AG10803 (cell line): ENCODE results near the gene WDR35.

Source experiments
- DNase-seq: peaks from one replicate; pipeline ENCODE4 v3.0.0; 2010; ENCODE audit warnings: low read depth
- H3K4me3 ChIP-seq: 2 replicates; pipeline ENCODE4 v1.5.1; 2011; ENCODE audit warnings: mild to moderate bottlenecking, low read length, control low read depth
- CTCF ChIP-seq: conservative IDR thresholded peaks from 2 replicates; pipeline ENCODE4 v1.5.1; 2011; ENCODE audit warnings: mild to moderate bottlenecking, low read length, control low read depth, inconsistent platforms

The WDR35 gene

GRCh38 chr2:19971691-19972090 lies 18.2 kb downstream of the WDR35 start:
- H3K4me3 ChIP-seq = no peak overlapping the region
- no peak for DNase-seq
- no peak for TF ChIP-seq CTCF

GRCh38 chr2:19963386-19963785 lies 26.5 kb downstream of the WDR35 start:
- no peak overlapping the region for H3K4me3 ChIP-seq
- TF ChIP-seq CTCF = no peak
- DNase-seq = no peak

GRCh38 chr2:19955544-19956422 lies 34.1 kb downstream of the WDR35 start:
- peak; percentile 86 for TF ChIP-seq CTCF
- no peak overlapping the region for H3K4me3 ChIP-seq
- peak; percentile 73 for DNase-seq

- no peak overlapping the region for H3K4me3 ChIP-seq
- TF ChIP-seq CTCF = no peak
- peak; percentile 63 for DNase-seq
These were observed 40.8 kb downstream of the WDR35 start for GRCh38 chr2:19949071-19949470.

GRCh38 chr2:19947184-19947940 lies 42.5 kb downstream of the WDR35 start:
- H3K4me3 ChIP-seq = no peak overlapping the region
- no peak for TF ChIP-seq CTCF
- no peak for DNase-seq

GRCh38 chr2:19944205-19944845 lies 45.6 kb downstream of the WDR35 start:
- no peak for TF ChIP-seq CTCF
- no peak for DNase-seq
- no peak overlapping the region for H3K4me3 ChIP-seq
